Dedifferentiated amniotic fluid mesenchymal stem cell (primary cell): ENCODE measurements around the gene KIF3C.
A peak's percentile ranks its signal among the peaks of the same experiment; 100 is the strongest.
"Not testable (repeated sequence)": the region's sequence is repeated elsewhere in the genome, so short reads cannot be mapped to it uniquely, and the experiment has no call there.

Experiments
- DNase-seq: peaks from one replicate; pipeline ENCODE4 v3.0.0-alpha.2; 2016; ENCODE audit errors: extremely low spot score

Gene KIF3C

DNA sequence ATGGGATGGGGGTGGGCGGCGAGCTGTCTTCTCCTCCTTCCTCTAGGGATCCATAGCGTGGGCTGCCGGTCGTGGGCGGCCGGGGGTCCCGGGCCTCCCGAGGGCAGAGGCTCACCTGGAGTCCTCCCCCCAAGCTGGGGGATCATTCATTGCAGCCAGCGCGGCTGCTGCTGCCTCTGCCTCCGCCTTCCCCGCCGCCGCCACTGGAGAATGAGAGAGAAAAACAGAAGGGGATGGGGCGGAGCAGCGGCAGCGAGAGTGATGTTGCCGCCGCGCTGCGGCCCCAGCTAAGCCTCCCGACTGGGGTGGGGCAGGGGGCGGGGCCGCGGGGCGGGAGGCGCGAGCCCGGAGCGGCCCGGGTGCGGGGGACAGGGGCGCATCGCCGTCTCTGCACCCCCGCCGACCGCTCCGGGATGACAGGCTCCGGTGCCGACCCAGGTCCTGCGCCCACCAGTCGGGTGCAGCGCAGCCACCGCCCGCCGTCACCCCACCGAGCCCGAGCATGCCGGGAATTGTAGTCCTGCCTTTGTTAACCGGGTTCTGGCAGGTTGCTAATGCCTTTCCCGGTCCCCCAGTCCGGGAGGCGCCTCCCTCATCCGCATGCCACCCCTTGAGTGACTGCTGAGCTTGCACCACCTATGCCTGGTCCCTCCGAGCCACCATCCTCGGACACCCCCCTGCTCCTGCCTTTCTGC lies at the start of gene KIF3C:
KIF3C (minus strand) TSS at position 225 of the 695 bp plus-strand sequence. CDS start 580 bp downstream, outside the sequence.
- no peak for DNase-seq

DNA sequence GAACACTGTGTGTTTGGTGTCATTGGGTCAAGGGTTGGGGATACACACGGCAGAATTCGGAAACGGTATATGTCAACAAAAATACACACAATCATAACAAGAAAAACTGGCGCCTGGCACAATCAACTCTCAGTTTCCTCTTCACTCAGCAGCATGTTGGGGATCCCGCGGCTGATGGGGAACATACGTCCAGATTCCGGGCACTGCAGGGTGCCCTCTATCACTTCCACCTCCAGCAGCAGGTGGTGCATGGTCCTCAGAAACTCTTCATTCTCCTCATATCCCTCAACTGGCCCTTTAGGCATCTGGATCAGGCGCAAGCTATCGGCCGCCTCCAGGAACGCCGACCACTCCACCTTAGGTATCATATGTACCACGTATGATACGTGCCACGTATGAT lies 45.8 kb upstream of the KIF3C start:
- DNase-seq: not testable (repeated sequence)

DNA sequence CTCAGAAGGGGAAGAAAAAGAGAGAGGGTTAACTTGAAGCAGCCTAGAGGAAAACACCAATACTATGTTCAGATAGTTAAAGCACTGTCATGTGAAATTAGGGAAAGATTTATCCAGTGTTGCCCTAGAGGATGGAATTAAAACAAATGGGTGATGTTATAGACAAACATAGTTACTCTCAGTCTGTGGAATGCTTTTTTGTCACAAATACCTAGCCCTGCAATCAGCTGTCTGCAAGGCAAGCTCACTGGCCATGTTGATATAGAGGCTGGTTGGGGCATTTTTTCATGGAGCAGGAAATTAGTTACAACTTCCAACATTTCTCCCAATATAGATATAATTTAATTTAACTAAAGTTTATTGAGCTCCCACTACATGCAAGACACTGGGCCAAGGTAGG lies 43.2 kb upstream of the KIF3C start:
- no peak for DNase-seq

DNA sequence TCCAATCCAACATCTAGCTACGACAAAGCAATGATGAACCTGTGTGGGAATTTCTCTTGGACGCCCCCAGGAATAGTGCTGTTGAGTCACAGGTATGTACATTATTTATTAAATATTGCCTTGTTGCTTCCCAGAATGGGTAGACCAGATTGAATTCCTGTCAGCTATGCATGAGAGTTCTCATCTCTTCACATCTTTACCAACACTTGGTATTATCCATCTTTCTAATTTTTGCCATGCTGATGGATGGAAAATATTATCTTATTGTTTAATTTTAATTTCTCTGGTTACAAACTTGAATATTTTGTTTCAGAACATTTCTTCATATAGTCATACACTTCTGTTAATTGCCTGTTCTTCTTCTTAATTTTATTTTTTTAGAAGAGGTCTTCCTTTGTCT lies 42.0 kb upstream of the KIF3C start:
- no peak for DNase-seq

DNA sequence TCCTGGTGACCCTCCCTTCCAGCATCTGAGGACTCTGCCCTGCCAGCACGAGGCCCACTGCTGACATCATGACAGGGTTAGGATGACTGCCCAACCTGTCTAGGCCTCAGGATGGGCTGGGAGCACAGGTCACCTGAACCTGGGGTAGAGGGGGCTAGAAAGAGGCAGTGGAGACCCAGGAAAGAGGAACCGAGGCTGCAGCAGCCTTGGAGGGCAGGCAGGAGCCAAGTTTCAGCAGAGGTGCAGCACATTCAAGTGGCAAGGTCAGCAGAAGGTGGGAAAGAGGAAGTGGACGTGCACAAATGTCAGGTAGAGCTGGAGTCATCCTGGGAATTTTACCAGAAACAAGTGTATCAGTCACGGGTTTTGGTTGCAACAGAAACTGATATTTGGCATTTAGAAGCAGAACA lies 37.9 kb upstream of the KIF3C start:
- DNase-seq: no peak

DNA sequence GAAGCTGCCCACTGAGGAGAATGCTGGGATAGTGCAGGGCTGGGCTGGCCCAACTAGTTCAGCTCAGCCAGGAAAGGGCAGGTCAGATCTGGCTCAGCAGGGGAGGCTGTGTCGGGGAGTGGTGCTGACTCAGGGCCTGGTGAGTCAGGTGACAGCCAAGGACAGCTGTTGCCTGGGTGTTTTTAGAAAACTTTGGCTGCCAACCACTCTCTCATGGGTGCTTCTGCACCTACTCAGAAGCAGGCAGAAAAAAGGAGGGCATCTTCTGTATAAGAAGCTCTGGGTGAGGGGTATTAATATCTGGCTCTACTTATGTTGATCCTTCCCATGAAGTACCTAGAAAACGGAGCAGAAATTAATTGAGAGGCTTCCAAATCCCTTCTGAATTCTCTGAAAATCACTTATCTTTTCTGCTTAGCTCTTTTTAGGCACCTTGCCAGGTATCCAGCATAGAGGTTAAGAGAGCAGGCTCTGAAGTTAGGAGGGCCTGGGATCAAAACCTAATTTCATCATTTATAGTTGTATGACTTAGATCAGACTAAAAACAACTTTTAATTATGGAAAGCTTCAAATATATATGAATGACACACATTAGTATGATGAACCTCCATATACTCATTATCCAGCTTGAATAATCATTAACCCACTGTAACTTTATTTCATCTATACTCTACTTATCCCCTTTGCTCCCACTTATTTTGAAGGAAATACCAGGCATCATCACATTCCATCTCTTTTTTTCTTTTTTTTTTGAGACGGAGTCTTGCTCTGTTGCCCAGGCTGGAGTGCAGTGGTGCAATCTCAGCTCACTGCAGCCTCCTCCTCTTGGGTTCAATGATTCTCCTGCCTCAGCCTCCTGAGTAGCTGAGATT lies 36.1 kb upstream of the KIF3C start:
- DNase-seq: peak; percentile 66

DNA sequence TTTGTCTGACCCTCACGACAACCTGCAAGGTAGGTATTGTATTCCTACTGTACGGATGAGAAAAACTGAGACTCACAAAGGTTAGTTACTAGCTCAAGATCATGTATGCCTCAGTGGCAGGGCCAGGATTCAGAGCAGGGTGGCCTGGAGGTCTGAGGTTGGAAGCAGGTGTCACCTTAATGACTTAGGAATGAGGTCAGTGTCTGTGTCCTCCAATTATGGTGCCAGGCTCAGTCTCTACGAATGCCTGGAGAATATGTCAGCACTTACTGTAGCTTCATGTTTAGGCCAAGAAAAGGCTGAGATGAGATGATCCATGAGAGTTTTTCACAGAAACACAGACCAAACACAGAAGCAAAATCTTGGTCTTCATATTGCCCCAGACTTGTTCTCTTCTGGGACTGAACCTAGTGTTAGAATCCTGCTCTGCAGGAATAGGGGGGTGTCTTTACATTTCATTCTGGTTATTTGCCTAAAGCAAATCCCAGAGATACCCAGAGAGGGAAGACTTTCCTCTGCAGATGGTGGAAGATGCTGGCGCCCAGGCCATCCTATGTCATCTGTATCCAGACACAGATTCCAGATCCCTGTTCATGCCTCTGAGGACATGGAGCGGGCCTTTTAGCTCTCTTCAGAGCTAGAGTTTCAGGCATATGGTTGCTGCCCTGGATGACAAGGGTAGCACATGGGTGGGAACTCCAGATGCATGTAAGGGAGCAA lies 35.3 kb upstream of the KIF3C start:
- no peak for DNase-seq

DNA sequence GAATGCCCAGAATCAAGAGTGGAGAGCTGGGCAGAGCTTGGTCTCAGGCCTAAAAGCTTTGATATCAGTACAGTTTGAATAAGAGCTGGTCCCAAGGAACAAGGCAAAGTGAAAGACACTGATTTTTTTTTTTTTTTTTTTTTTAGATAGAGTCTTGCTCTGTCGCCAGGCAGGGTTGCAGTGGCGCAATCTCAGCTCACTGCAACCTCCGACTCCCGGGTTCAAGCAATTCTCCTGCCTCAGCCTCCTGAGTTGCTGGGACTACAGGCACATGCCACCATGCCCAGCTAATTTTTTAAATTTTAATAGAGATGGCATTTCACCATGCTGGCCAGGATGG lies 34.4 kb upstream of the KIF3C start:
- not testable (repeated sequence) for DNase-seq

DNA sequence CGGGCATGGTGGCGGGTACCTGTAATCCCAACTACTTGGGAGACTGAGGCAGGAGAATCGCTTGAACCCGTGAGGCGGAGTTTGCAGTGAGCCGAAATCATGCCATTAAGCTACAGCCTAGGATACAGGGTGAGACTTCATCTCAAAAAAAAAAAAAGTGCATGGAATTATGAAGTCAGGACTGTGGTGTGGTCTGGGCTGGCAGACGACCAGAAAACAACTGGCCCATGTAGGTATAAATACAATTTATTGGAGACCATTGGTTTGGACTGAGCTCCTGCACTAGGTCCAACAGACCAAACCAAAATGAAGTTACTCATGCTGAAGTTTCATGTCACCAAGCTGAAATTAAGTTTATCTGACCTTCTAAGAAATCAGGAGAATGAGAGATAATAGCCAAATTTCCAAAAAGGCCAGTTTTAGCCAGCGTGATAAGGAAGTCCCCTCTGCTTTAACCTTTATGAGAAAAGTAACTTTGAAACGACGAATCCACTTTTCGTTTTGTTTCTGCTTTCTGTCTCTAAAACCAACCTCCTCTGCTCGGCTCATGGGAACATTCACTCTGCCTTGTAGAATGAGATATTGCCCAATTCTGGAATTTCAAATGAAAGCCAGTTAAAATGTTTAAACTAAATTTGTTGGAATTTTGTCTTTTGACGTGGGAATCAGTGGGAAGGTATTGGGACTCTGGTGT lies 33.9 kb upstream of the KIF3C start:
- DNase-seq: no peak

DNA sequence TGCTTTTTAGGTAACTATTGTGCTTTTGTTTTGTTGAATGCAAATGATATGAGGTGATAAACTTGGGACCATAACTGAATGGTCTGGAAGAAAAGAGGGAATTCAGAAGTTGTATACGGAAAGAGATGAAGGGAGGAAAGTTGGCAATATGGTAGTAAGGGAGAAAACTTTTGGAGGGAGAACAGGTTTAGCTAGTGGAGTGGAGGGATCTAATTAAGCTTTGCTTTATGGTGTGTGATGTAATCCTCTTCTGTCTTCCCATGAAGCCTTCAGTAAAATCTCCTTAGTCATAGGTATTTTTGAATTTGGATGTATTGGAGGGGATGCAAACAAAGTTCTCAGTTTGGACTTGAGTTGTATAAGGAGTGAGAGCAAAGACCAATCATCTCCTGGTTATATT lies 31.4 kb upstream of the KIF3C start:
- no peak for DNase-seq

DNA sequence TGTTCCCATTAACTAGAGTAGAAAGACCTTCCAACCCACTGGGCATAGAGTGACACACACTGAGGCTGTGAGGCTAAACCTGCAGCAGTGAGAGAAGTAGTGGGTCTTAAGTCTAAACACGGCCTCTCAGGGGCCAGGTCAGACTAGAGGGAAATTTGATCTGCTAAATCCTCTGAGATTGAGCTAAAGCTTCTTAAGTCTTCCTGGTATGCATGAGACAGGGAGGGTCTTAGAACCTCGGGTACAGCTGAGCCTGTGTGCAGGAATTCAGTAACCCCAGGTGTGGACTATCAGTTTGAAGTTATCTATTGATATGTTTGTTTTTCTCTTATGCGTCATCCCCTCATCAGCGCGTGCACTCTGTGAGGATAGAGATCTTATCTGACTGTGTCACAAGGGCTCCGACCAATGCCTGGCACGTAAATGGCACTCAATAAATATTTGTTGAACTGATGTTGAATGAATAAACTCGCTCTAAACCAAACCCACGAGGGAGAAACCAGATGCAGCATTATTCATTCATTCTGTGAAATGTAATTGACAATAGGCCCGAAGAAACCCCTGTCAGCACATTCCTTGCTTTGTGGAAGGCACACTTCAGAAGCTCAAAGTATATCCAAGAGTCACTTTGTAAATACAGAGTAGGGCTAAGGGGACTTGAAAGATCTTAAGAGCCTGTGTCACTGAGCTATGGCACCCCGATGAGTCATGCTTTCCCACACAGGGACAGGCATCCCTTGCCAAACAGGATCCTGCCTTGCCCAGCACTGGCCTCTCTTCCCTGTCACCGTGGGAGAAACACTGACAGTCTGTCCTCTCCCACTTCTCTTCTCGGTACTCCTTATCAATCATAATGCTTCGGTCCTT lies 29.9 kb upstream of the KIF3C start:
- DNase-seq: no peak

DNA sequence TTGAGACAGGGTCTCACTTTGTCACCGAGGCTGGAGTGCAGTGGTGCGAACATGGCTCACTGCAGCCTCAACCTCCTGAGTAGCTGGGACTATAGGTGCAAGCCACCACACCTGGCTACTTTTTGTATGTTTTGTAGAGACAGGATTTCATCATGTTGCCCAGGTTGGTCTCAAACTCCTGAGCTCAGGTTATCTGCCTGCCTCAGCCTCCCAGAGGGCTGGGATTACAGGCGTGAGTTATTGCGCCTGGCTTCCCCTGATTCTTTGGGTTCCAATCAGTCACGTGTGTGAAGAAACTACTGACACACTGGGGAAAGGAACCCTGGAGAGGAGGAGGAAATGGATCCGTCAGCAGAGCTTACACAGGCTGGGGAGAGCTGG lies 29.3 kb upstream of the KIF3C start:
- DNase-seq: no peak

DNA sequence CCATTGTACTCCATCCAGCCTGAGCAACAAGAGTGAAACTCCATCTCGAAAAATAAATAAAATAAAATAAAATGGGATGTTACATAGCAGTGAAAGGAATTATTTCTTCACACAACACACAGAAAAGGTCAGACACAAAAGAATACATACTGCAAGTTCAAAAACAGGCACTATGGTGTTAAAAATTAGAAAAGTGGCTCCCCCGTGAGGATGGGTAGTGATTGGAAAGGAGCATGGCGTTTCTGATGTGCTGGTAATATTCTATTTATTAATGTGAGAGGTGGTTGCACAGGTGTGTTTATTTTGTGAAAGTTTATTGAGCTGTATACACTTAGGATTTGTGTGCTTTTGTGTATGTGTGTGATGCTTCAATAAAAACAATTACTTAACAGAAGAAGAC lies 28.6 kb upstream of the KIF3C start:
- DNase-seq: no peak

DNA sequence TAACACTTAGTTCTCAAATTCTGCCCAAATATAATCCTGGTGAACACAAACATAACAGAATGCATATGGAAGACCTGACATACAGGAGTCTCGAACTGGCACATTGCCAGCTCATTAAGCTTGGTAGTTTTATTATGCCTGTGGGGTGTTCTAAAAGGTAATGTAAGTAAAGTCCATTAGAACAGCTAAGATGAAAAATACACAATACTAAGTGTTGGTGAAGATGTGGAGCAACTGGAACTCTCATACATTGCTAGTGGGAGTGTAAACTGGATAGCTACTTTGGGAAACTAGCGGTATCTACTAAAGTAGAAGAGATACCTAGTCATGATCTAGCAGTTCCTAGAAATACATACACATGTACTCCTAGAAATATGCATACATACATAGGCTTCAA lies 27.3 kb upstream of the KIF3C start:
- DNase-seq: no peak

DNA sequence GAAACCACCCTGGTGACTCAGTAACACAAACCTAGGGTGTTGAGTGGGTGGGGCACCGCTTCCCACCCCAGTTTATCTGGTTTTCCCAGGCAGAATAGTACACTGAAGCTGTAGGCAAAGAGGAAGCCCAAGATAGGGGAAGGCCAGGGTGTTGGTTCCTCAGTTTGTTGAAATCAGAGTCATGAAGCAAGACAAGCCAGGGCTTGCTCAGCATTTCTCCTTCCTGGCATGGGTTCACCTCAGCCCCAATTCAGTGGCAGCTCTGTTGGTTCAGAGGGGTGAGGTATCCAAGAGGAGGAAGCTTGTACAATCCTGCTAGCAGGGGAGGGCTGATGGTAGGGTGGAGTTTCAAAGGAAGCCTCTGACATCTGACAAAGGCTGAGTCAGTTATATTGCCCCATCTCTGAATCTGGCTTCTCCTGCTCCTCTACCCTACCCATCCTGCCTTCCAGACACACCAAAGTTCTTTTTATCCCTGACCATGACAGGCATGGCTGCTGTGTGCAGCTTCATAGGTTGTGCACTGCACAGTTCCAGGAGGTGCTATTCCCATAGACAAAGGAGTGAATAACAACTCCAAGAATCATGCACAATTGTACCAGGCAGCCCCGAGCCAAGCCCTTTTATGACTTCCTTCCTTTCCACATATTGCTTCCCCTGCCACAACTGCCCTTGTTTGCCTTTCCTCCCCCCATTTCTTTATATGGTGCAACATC lies 26.7 kb upstream of the KIF3C start:
- DNase-seq: no peak

DNA sequence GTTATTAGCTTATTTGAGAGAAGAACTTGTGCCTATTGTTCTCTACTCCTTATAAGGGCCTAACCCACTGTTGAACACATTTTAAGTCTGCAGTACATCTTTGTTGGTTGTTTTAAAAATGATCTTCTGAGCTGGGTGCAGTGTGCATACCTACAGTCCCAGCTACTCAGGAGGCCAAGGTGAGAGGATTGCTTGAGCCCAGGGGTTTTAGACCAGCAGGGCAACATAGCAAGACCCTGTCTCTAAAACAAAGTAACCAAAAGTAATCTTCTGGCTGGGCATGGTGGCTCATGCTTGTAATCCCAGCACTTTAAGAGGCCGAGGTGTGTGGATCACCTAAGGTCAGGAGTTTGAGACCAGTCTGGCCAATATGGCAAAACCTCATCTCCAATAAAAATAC lies 25.8 kb upstream of the KIF3C start:
- no peak for DNase-seq

DNA sequence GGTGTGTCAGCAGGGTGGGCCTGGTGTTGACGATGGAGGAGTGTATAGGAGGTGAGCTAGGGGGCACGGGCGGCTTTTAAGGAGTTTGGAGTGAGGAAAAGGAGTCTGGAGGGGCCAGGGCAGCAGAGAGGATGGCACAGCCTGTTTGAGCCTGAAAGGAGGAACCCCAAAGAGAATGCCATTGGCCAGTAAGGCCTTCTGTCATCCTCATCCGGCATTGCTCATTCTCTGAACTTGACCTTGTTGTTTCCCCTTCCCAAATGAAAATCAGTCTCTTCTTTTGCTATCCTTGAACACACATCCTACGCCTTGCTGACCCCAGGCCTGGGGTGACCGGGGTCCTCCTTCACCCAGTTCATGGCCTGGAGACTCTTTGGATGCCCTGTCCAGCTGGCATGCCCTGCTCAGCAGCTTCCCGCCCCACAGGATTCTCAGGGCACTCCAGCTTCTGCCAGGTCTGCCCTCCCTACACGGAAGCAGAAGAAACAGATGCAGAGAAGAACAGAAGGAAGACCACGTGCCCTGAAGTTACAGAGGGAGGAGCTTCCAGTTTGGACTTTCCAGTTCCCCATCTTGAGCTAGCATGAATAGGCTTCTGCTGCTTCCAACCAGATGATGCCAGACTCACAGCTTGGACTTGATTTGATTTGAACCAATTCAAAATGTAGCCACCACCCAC lies 20.5 kb upstream of the KIF3C start:
- no peak for DNase-seq

DNA sequence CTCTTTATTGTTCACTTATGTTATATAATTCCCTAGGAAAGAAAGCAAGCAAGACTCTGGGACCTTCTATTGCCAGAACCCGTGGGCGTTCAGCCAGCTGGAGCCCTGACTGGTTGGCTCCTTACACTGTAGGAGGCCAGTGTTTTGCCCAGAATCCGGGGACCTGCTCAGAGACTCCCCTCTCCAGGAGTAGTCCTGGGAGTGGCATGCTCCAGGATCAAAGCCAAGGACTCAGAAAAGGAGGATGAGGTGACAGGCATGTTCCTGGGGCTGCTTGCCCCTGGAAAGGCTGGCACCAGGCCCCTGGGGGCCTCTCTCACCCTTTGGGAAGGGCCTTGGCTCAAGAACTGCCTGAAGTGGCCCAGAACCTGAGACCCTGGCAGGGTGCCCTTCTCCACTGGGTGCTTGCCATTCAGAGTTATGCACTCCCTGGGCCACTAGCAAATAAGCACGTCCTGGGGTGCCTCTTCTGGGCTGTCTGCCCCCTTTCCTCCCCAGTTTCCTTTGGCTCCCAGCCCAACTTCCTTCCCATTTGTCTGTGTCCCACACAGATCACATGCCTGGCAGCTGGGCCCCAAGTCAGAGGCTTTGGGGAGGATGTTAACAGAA lies 19.6 kb upstream of the KIF3C start:
- no peak for DNase-seq

DNA sequence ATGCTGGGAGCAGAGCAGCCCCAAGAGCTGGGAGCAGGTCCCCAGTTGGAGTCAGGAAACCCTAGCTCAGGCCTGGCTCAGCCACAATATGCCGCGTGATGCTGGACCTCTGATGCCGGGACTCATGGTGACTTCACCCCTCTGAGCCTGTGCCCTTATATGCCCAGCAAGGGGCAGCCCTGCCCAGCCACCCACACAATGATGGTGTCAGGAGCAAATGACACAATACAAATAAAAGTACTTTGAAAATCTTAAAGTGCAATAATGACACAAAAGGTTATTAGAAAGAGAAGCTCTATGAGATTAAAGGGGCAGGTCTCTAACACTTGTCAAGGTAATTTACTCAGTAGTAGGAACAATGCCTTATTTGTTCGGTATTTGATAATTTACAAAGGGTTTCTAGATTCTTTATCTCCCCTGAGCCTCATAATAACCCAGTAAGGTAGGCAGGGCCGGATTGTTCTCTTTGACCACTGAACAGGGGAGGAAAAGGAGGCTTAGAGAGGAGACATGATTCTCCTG lies 18.3 kb upstream of the KIF3C start:
- no peak for DNase-seq
